Sigmoid colon (tissue), 7 donors: ENCODE results near the gene CAMK4. TPM values are rescaled to one million over a fixed set of nuclear protein-coding genes. Genes with fewer than 3 reads are reported as not detected.

Experiments
- DNase-seq: peaks from one replicate; pipeline ENCODE4 v3.0.0-alpha.2; 2019
- H3K27ac ChIP-seq, 4 donors: fragments of 200-600 bp; sonication (generic); one replicate each; pipeline ENCODE4 v1.5.1; 2016 to 2019; ENCODE audit warnings: mild to moderate bottlenecking in 1 of 4
- H3K27me3 ChIP-seq, 3 donors: fragments of 200-600 bp; sonication (generic); one replicate each; pipeline ENCODE4 v1.5.1; 2019; ENCODE audit warnings: mild to moderate bottlenecking in 1 of 3
- H3K36me3 ChIP-seq, 4 donors: fragments of 200-600 bp; sonication (generic); one replicate each; pipeline ENCODE4 v1.5.1; 2016 to 2019
- H3K4me1 ChIP-seq, 4 donors: fragments of 200-600 bp; sonication (generic); one replicate each; pipeline ENCODE4 v1.5.1; 2017 to 2019
- H3K4me3 ChIP-seq, 4 donors: fragments of 200-600 bp; sonication (generic); one replicate each; pipeline ENCODE4 v1.5.1; 2017 to 2019; ENCODE audit warnings: mild to moderate bottlenecking in 2 of 4, moderate library complexity in 1 of 4
- H3K9me3 ChIP-seq, 4 donors: fragments of 200-600 bp in 3 of 4; sonication (generic) in 3 of 4; one replicate each; pipeline versions ENCODE4 v1.5.1 to v1.6.1; 2013 to 2019
- CTCF ChIP-seq, 4 experiments: fragments of 450-650 bp in 3 of 4; fragments of 200-600 bp in 1 of 4; IDR thresholded peaks; one replicate each; pipeline ENCODE4 v1.5.1; 2016 to 2019; ENCODE audit warnings: antibody characterized with exemption in 4 of 4, mild to moderate bottlenecking in 3 of 4, moderate library complexity in 2 of 4
- EP300 ChIP-seq, 4 donors: sonication (generic); formaldehyde crosslinking; IDR thresholded peaks; one replicate each; pipeline ENCODE4 v1.6.1; 2017; ENCODE audit warnings: antibody characterized with exemption in 4 of 4
- POLR2A ChIP-seq, 2 donors: fragments of 450-650 bp; IDR thresholded peaks; one replicate each; pipeline ENCODE4 v1.6.1; 2016; ENCODE audit warnings: antibody characterized with exemption in 2 of 2, mild to moderate bottlenecking in 2 of 2, moderate library complexity in 2 of 2
- POLR2AphosphoS5 ChIP-seq, 4 donors: sonication (generic); formaldehyde crosslinking; IDR thresholded peaks; one replicate each; pipeline ENCODE4 v1.6.1; 2017; ENCODE audit warnings: antibody characterized with exemption in 4 of 4
- WGBS, 2 donors: extraction: QIAGEN DNeasy Blood & Tissue Kit; methylation state at CpG; one replicate each; pipeline ENCODE4 v1.1.7; 2013; 5-methylcytosine and 5-hydroxymethylcytosine counted together
- intact Hi-C: fragments of 100-400 bp; cut with DNase I; formaldehyde crosslinking; loops from one replicate; pipeline ENCODE4 v1.15.1; 2023
- polyA plus RNA-seq, 3 donors: library from polyadenylated mRNA; stranded (reverse); fragments of 200-250 nt; gene quantifications; one replicate each; pipeline ENCODE4 v1.2.3, GENCODE V29; 2013
- total RNA-seq, 4 donors: library from RNA; depleted of rRNA; stranded (reverse); fragments of >200 nt; gene quantifications; one replicate each; pipeline ENCODE4 v1.1.0, GENCODE V29; 2016
- donor health status: healthy with polysubstance abuse.
- donor health status: Bipolar disorder and iron deficiency.
- donor health status: healthy.

CAMK4 gene
- total and polyA plus RNA-seq, 7 donors: 0.23 to 4.0 (median 2.3) TPM

- H3K27ac ChIP-seq: no peak overlapping the region
- H3K4me3 ChIP-seq: no peak overlapping the region
- intact Hi-C loops: no loop called here
- H3K27me3 ChIP-seq: no peaks in the 10 kb centered on the region
- peaks cover 0 to 11% (median 0%) of the 10 kb centered on the region in 4 donors for H3K36me3 ChIP-seq
- H3K9me3 ChIP-seq: no peaks in the 10 kb centered on the region
- no peaks in the 10 kb centered on the region for H3K4me1 ChIP-seq
- no peak for DNase-seq
- 67 to 85% methylated on average over 1 of the region's 1 CpG for WGBS, 2 donors
- no peak for TF ChIP-seq POLR2AphosphoS5 (IDR thresholded peaks at IDR 0.05)
- no peak for TF ChIP-seq CTCF (IDR thresholded peaks at IDR 0.05)
- TF ChIP-seq POLR2A (IDR thresholded peaks at IDR 0.05): no peak
- no peak for TF ChIP-seq EP300 (IDR thresholded peaks at IDR 0.05)
Measured at GRCh38 chr5:111505096-111505495, 280.9 kb downstream of the CAMK4 start.

- intact Hi-C loops: no loop called here
- H3K27ac ChIP-seq: no peak overlapping the region
- 93 to 94% methylated on average over 4 of the region's 4 CpGs for WGBS, 2 donors
- peaks cover 0 to 10% (median 0%) of the 10 kb centered on the region in 4 donors for H3K4me1 ChIP-seq
- no peaks in the 10 kb centered on the region for H3K36me3 ChIP-seq
- no peak for DNase-seq
- TF ChIP-seq POLR2AphosphoS5 (IDR thresholded peaks at IDR 0.05): no peak
- no peak for TF ChIP-seq POLR2A (IDR thresholded peaks at IDR 0.05)
- TF ChIP-seq EP300 (IDR thresholded peaks at IDR 0.05): no peak
- H3K4me3 ChIP-seq: no peak overlapping the region
- no peaks in the 10 kb centered on the region for H3K9me3 ChIP-seq
- H3K27me3 ChIP-seq: no peaks in the 10 kb centered on the region
Measured at GRCh38 chr5:111507276-111507675, 283.1 kb downstream of the CAMK4 start.

GRCh38 chr5:111509119-111509518 is 284.9 kb downstream of the CAMK4 start:
- Histone ChIP-seq H3K36me3 (no peaks in the 10 kb centered on the region), H3K4me3 (no peak overlapping the region), H3K27ac (no peak overlapping the region), H3K9me3 (no peaks in the 10 kb centered on the region), H3K27me3 (no peaks in the 10 kb centered on the region), H3K4me1 (peaks cover 0 to 19% (median 6%) of the 10 kb centered on the region in 4 donors)
- TF ChIP-seq POLR2AphosphoS5 (IDR thresholded peaks at IDR 0.05) (no peak), EP300 (IDR thresholded peaks at IDR 0.05) (no peak), CTCF (IDR thresholded peaks at IDR 0.05) (no peak), POLR2A (IDR thresholded peaks at IDR 0.05) (no peak)
- DNase-seq: no peak
- WGBS, 2 donors: 13 to 57% methylated on average over 1 of the region's 1 CpG
- intact Hi-C loops: no loop called here

- Histone ChIP-seq H3K4me3 (peak overlapping the region in 3 of 4 donors; percentile 61 to 87 (median 77)), H3K27ac (peak overlapping the region; percentile 79 to 88 (median 84)), H3K9me3 (no peaks in the 10 kb centered on the region), H3K4me1 (peaks cover 0 to 19% (median 6%) of the 10 kb centered on the region in 4 donors), H3K27me3 (no peaks in the 10 kb centered on the region), H3K36me3 (no peaks in the 10 kb centered on the region)
- DNase-seq: no peak
- TF ChIP-seq EP300 (IDR thresholded peaks at IDR 0.05): no peak
- no peak for TF ChIP-seq POLR2A (IDR thresholded peaks at IDR 0.05)
- TF ChIP-seq CTCF (IDR thresholded peaks at IDR 0.05): no peak
- no peak for TF ChIP-seq POLR2AphosphoS5 (IDR thresholded peaks at IDR 0.05)
- intact Hi-C loops: no loop called here
- 2 to 17% methylated on average over 2 of the region's 2 CpGs for WGBS, 2 donors
Measured at GRCh38 chr5:111511174-111511830, 287.1 kb downstream of the CAMK4 start.

- TF ChIP-seq POLR2A (IDR thresholded peaks at IDR 0.05) (no peak), CTCF (IDR thresholded peaks at IDR 0.05) (no peak), POLR2AphosphoS5 (IDR thresholded peaks at IDR 0.05) (no peak), EP300 (IDR thresholded peaks at IDR 0.05) (no peak)
- Histone ChIP-seq H3K4me1 (peaks cover 0 to 19% (median 6%) of the 10 kb centered on the region in 4 donors), H3K36me3 (no peaks in the 10 kb centered on the region), H3K9me3 (no peaks in the 10 kb centered on the region), H3K4me3 (peak overlapping the region; percentile 61 to 87 (median 76)), H3K27me3 (no peaks in the 10 kb centered on the region), H3K27ac (peak overlapping the region; percentile 79 to 88 (median 84))
- intact Hi-C loops: no loop called here
- peak; percentile 77 for DNase-seq
- 1% methylated on average over 32 of the region's 32 CpGs for WGBS, 2 donors
Measured at GRCh38 chr5:111511831-111512374, 287.7 kb downstream of the CAMK4 start.
